Vagina (tissue), 2 donors: ENCODE data around the gene UBQLN1. TPM values are rescaled to one million over a fixed set of nuclear protein-coding genes. Genes with fewer than 3 reads are reported as not detected.

Source experiments
- DNase-seq, 2 donors: peaks; one replicate each; pipeline ENCODE4 v3.0.0-alpha.2; 2017; ENCODE audit errors: extremely low spot score in 2 of 2
- H3K27ac ChIP-seq: fragments of 200-600 bp; sonication (generic); one replicate; pipeline ENCODE4 v1.5.1; 2019
- H3K27me3 ChIP-seq: fragments of 200-600 bp; sonication (generic); one replicate; pipeline ENCODE4 v1.5.1; 2019
- H3K36me3 ChIP-seq, 2 donors: fragments of 200-600 bp; sonication (generic); one replicate each; pipeline ENCODE4 v1.5.1; 2017 to 2019
- H3K4me1 ChIP-seq: fragments of 200-600 bp; sonication (generic); one replicate; pipeline ENCODE4 v1.5.1; 2019
- H3K4me3 ChIP-seq, 2 donors: fragments of 200-600 bp; sonication (generic); 1 replicate in 1 of 2; 2 replicates in 1 of 2; pipeline ENCODE4 v1.5.1; 2016 to 2019
- H3K9me3 ChIP-seq: fragments of 200-600 bp; sonication (generic); one replicate; pipeline ENCODE4 v1.5.1; 2019
- CTCF ChIP-seq, 3 experiments: fragments of 450-650 bp in 2 of 3; fragments of 200-600 bp in 1 of 3; sonication (generic) in 1 of 3; IDR thresholded peaks; one replicate each; pipeline ENCODE4 v1.5.1; 2017 to 2019; ENCODE audit warnings: antibody characterized with exemption in 3 of 3, mild to moderate bottlenecking in 2 of 3, moderate library complexity in 2 of 3
- POLR2A ChIP-seq, 2 donors: fragments of 450-650 bp; IDR thresholded peaks; one replicate each; pipeline ENCODE4 v1.6.1; 2017; ENCODE audit warnings: antibody characterized with exemption in 2 of 2, mild to moderate bottlenecking in 2 of 2, moderate library complexity in 2 of 2
- POLR2AphosphoS5 ChIP-seq, 2 donors: sonication (generic); formaldehyde crosslinking; IDR thresholded peaks; one replicate each; pipeline ENCODE4 v1.9.0; 2017; ENCODE audit warnings: antibody characterized with exemption in 2 of 2, mild to moderate bottlenecking in 2 of 2, low read depth in 1 of 2; ENCODE audit not compliant: insufficient read depth in 1 of 2
- intact Hi-C: fragments of 100-400 bp; cut with DNase I; formaldehyde crosslinking; loops from one replicate; pipeline ENCODE4 v1.15.1; 2023
- total RNA-seq: library from RNA; depleted of rRNA; stranded (reverse); fragments of >200 nt; gene quantifications from one replicate; pipeline ENCODE4 v1.2.3, GENCODE V29; 2016

The UBQLN1 gene
- total RNA-seq, 1 donor from 2014 or later: 90.8 TPM

DNA sequence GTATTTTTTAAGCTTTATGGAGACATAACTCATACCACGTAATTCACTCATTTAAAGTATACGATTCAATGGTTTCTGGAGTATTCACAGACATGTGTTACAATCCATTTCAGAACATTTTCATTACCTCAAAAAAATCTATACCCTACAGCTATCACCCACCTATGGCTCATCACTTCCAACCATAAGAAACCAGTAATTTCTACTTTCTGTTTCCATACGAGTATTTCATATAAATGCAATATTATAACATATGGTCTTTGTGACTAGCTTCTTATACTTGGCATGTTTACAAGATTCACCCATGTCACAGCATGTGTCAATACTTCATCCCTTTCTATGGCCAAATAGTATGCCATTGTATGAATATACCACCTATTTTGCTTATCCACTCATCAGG, 18.8 kb downstream of the UBQLN1 start:
- no peaks in the 10 kb centered on the region for H3K27me3 ChIP-seq
- no peak overlapping the region for H3K4me3 ChIP-seq
- no peak for DNase-seq
- H3K4me1 ChIP-seq: peaks cover 60% of the 10 kb centered on the region
- H3K9me3 ChIP-seq: no peaks in the 10 kb centered on the region
- no peak for TF ChIP-seq CTCF (IDR thresholded peaks at IDR 0.05)
- TF ChIP-seq POLR2AphosphoS5 (IDR thresholded peaks at IDR 0.05; ENCODE audit: insufficient read depth in 1 of 2, low read depth in 1 of 2): no peak
- no peak for TF ChIP-seq POLR2A (IDR thresholded peaks at IDR 0.05)
- peaks cover 0 to 4% of the 10 kb centered on the region in 2 donors for H3K36me3 ChIP-seq
- H3K27ac ChIP-seq: no peak overlapping the region
- intact Hi-C loops: no loop called here

DNA sequence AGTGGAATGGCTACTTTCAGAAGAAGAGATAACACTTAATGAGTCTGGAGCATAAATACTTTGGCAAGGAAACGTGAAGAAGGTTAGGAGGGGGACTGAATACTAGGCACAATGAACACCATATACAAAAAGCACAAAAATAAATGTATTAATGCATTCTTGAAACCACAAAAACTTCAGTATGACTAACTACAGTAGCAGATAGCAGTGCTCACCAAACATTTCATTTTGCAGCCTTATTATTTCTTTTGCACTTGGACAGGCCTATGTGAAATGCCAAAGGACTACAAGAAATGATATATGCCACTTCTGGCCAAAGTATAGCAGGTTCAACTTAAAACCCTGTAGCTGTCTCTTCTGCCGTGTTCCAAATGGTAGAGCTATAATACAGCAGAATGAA, 26.3 kb downstream of the UBQLN1 start:
- DNase-seq: no peak
- H3K27me3 ChIP-seq: no peaks in the 10 kb centered on the region
- no peak for TF ChIP-seq CTCF (IDR thresholded peaks at IDR 0.05)
- no peak for TF ChIP-seq POLR2A (IDR thresholded peaks at IDR 0.05)
- no peak for TF ChIP-seq POLR2AphosphoS5 (IDR thresholded peaks at IDR 0.05; ENCODE audit: insufficient read depth in 1 of 2, low read depth in 1 of 2)
- intact Hi-C loops: no loop called here
- H3K4me1 ChIP-seq: peaks cover 5% of the 10 kb centered on the region
- peaks cover 0 to 31% of the 10 kb centered on the region in 2 donors for H3K36me3 ChIP-seq
- H3K4me3 ChIP-seq: no peak overlapping the region
- no peak overlapping the region for H3K27ac ChIP-seq
- no peaks in the 10 kb centered on the region for H3K9me3 ChIP-seq

GRCh38 chr9:83680233-83680632, 27.5 kb downstream of the UBQLN1 start:
- Histone ChIP-seq H3K27me3 (no peaks in the 10 kb centered on the region), H3K4me1 (no peaks in the 10 kb centered on the region), H3K27ac (no peak overlapping the region), H3K36me3 (peaks cover 0 to 34% of the 10 kb centered on the region in 2 donors), H3K9me3 (no peaks in the 10 kb centered on the region), H3K4me3 (no peak overlapping the region)
- intact Hi-C loops: no loop called here
- DNase-seq: no peak
- TF ChIP-seq CTCF (IDR thresholded peaks at IDR 0.05) (no peak), POLR2A (IDR thresholded peaks at IDR 0.05) (no peak), POLR2AphosphoS5 (IDR thresholded peaks at IDR 0.05; ENCODE audit: insufficient read depth in 1 of 2, low read depth in 1 of 2) (no peak)

DNA sequence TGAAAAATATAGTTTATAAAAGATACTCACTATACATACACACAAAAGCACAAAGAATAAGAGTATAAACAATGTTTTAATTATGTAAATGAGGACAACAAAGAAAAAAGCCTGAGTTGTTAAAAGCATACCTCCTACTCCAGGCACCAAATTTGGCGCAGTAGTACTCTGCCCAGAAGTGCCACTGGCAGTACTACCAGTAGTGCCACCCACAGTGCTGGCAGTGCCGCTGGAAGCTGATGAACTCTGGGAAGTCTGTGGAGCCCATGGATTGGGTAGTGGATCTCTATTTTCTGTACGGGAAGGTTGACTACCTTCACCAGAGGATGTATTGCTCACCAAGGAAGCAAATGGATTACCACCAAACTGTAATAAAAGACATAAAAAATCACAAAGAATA, 30.2 kb downstream of the UBQLN1 start:
- peaks cover 0 to 31% of the 10 kb centered on the region in 2 donors for H3K36me3 ChIP-seq

More for the DNA sequence above, 30.2 kb downstream of the UBQLN1 start:
- intact Hi-C loops: no loop called here
- H3K27ac ChIP-seq: no peak overlapping the region
- no peaks in the 10 kb centered on the region for H3K9me3 ChIP-seq
- no peak overlapping the region for H3K4me3 ChIP-seq
- no peaks in the 10 kb centered on the region for H3K27me3 ChIP-seq
- H3K4me1 ChIP-seq: no peaks in the 10 kb centered on the region
- DNase-seq: no peak
- no peak for TF ChIP-seq POLR2AphosphoS5 (IDR thresholded peaks at IDR 0.05; ENCODE audit: insufficient read depth in 1 of 2, low read depth in 1 of 2)
- no peak for TF ChIP-seq CTCF (IDR thresholded peaks at IDR 0.05)
- TF ChIP-seq POLR2A (IDR thresholded peaks at IDR 0.05): no peak
